ENCODE data around the gene RND2. TPM values are rescaled to one million over a fixed set of nuclear protein-coding genes. Genes with fewer than 3 reads are reported as not detected.
"Not testable (repeated sequence)": the region's sequence is repeated elsewhere in the genome, so short reads cannot be mapped to it uniquely, and the experiment has no call there.

The RND2 gene, protein sequence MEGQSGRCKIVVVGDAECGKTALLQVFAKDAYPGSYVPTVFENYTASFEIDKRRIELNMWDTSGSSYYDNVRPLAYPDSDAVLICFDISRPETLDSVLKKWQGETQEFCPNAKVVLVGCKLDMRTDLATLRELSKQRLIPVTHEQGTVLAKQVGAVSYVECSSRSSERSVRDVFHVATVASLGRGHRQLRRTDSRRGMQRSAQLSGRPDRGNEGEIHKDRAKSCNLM
- total RNA-seq (1 to 10 TPM in 1 of 2 donors, under 1 TPM in 1; 0.34 to 1.3 TPM), polyA plus RNA-seq (under 1 TPM; 0.25 to 0.51 TPM)
- long read RNA-seq, donor 1, full-length matches to known transcripts, result 3 of 3 reads
- long read RNA-seq, donor 1, partial matches to known transcripts, result 0 of 3 reads
- long read RNA-seq, donor 1, other reads (novel, unspliced or antisense), result 0 of 3 reads
- long read RNA-seq, donor 2, result 0 reads
- long read RNA-seq, donor 3, result 0 reads
- long read RNA-seq, donor 4, result 0 reads
- long read RNA-seq, donor 5, full-length matches to known transcripts, result 1 of 1 reads
- long read RNA-seq, donor 5, partial matches to known transcripts, result 0 of 1 reads
- long read RNA-seq, donor 5, other reads (novel, unspliced or antisense), result 0 of 1 reads

GRCh38 chr17:43024407-43025289, at the start of gene RND2:
TSS of gene RND2 (plus strand) at chr17:43025231. CDS start at chr17:43025348, 117 bp downstream.
- H3K9me3 ChIP-seq (ENCODE audit: control insufficient read depth in 4 of 4, insufficient read depth in 3 of 4, low read length in 3 of 4), result no peaks in the 10 kb centered on the region
- ATAC-seq (ENCODE audit: insufficient read depth, low FRiP score), result peak; percentile 53
- 2% methylated on average over 59 to 61 of the region's 61 CpGs for WGBS, 2 donors
- H3K9ac ChIP-seq (ENCODE audit: insufficient read depth in 1 of 2, low read length in 2 of 2), result peak within 1 kb of the TSS; percentile 72 to 81
- H3K4me1 ChIP-seq (ENCODE audit: control insufficient read depth in 5 of 5, insufficient read depth in 5 of 5, low read length in 5 of 5), result peaks cover 0 to 19% (median 4%) of the 10 kb centered on the region in 5 donors
- no peaks in the 10 kb centered on the region for H3K36me3 ChIP-seq (ENCODE audit: control insufficient read depth in 4 of 4, insufficient read depth in 4 of 4, low read length in 4 of 4)
- DNase-seq, result peak; percentile 94 to 96 (median 96)
- peak within 1 kb of the TSS; percentile 44 for H3K4me3 ChIP-seq
- H3K27me3 ChIP-seq (ENCODE audit: control insufficient read depth in 3 of 3, insufficient read depth in 3 of 3, low read length in 2 of 3), result no peaks in the 10 kb centered on the region
- TF ChIP-seq, protein P1, sequence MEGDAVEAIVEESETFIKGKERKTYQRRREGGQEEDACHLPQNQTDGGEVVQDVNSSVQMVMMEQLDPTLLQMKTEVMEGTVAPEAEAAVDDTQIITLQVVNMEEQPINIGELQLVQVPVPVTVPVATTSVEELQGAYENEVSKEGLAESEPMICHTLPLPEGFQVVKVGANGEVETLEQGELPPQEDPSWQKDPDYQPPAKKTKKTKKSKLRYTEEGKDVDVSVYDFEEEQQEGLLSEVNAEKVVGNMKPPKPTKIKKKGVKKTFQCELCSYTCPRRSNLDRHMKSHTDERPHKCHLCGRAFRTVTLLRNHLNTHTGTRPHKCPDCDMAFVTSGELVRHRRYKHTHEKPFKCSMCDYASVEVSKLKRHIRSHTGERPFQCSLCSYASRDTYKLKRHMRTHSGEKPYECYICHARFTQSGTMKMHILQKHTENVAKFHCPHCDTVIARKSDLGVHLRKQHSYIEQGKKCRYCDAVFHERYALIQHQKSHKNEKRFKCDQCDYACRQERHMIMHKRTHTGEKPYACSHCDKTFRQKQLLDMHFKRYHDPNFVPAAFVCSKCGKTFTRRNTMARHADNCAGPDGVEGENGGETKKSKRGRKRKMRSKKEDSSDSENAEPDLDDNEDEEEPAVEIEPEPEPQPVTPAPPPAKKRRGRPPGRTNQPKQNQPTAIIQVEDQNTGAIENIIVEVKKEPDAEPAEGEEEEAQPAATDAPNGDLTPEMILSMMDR (IDR thresholded peaks at IDR 0.05; ENCODE audit: control extremely low read depth, extremely low read depth), result peak; percentile 68
- H3K27ac ChIP-seq (ENCODE audit: low read depth in 1 of 2, low read length in 1 of 2), result peak within 1 kb of the TSS in 1 of 2 donors; percentile 80

DNA sequence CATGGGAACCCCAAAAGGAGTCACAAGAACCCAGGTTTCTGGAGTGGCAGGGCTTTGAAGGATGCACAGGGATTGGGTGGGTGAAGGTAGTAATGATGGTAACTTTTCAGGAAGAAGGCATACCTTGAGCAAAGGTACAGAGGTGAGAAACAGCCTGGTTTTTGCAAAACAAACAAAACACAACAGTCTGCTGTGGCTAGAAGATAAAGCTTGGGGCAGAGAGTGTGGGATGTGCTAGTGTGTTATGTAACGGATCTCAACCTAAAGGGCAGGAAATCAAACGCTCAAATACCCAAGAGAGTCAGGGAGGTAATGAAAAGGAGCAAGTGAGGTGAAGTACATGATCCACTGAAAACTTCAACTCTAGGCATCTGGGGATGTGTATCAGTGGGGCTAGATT, 49.8 kb upstream of the RND2 start:
- Histone ChIP-seq H3K9ac (ENCODE audit: insufficient read depth in 1 of 2, low read length in 2 of 2) (no peak overlapping the region), H3K36me3 (ENCODE audit: control insufficient read depth in 4 of 4, insufficient read depth in 4 of 4, low read length in 4 of 4) (no peaks in the 10 kb centered on the region), H3K27me3 (ENCODE audit: control insufficient read depth in 3 of 3, insufficient read depth in 3 of 3, low read length in 2 of 3) (no peaks in the 10 kb centered on the region), H3K27ac (ENCODE audit: low read depth in 1 of 2, low read length in 1 of 2) (no peak overlapping the region), H3K4me3 (no peak overlapping the region), H3K9me3 (ENCODE audit: control insufficient read depth in 4 of 4, insufficient read depth in 3 of 4, low read length in 3 of 4) (no peaks in the 10 kb centered on the region), H3K4me1 (ENCODE audit: control insufficient read depth in 5 of 5, insufficient read depth in 5 of 5, low read length in 5 of 5) (peaks cover 0 to 9% (median 0%) of the 10 kb centered on the region in 5 donors)
- TF ChIP-seq, protein P1 (IDR thresholded peaks at IDR 0.05; ENCODE audit: control extremely low read depth, extremely low read depth), result no peak
- 43 to 60% methylated on average over 2 of the region's 2 CpGs for WGBS, 2 donors
- DNase-seq (no peak), ATAC-seq (ENCODE audit: insufficient read depth, low FRiP score) (no peak)

DNA sequence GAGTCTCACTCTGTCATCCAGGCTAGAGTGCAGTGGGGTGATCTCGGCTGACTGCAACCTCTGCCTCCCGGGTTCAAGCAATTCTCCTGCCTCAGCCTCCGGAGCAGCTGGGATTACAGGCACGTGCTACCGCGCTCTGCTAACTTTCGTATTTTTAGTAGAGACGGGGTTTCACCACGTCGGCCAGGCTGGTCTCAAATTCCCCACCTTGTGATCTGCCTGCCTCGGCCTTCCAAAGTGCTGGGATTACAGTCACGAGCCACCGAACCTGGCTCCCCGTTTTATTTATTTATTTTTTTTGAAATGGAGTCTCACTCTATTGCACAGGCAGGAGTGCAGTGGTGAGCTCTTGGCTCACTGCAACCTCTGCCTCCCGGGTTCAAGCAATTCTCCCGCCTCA, 49.3 kb upstream of the RND2 start:
- not testable (repeated sequence) for H3K36me3 ChIP-seq (ENCODE audit: control insufficient read depth in 4 of 4, insufficient read depth in 4 of 4, low read length in 4 of 4); H3K27ac ChIP-seq (ENCODE audit: low read depth in 1 of 2, low read length in 1 of 2); H3K4me1 ChIP-seq (ENCODE audit: control insufficient read depth in 5 of 5, insufficient read depth in 5 of 5, low read length in 5 of 5); H3K9ac ChIP-seq (ENCODE audit: insufficient read depth in 1 of 2, low read length in 2 of 2); H3K27me3 ChIP-seq (ENCODE audit: control insufficient read depth in 3 of 3, insufficient read depth in 3 of 3, low read length in 2 of 3); ATAC-seq (ENCODE audit: insufficient read depth, low FRiP score); H3K4me3 ChIP-seq; H3K9me3 ChIP-seq (ENCODE audit: control insufficient read depth in 4 of 4, insufficient read depth in 3 of 4, low read length in 3 of 4); DNase-seq
- WGBS, 2 donors, result 88 to 89% methylated on average over 16 of the region's 16 CpGs

Measured in lung (tissue), 16 donors.